Ovary (tissue), 9 donors: ENCODE measurements around the gene MASP1. TPM values are rescaled to one million over a fixed set of nuclear protein-coding genes. Genes with fewer than 3 reads are reported as not detected.

Experiments used
- DNase-seq, 5 donors: peaks; one replicate each; pipeline ENCODE4 v3.0.0-alpha.2; 2019 to 2020
- H3K27ac ChIP-seq, 2 donors: fragments of 200-600 bp; one replicate each; pipeline versions ENCODE4 v1.5.1 to v1.8.0; 2019 to 2022
- H3K27me3 ChIP-seq: fragments of 200-600 bp; one replicate; pipeline ENCODE4 v1.8.0; 2022
- H3K36me3 ChIP-seq: fragments of 200-600 bp; sonication (generic); one replicate; pipeline ENCODE4 v1.5.1; 2019
- H3K4me1 ChIP-seq: one replicate; pipeline ENCODE4 v1.8.1; 2013; ENCODE audit warnings: mild to moderate bottlenecking, moderate library complexity; ENCODE audit not compliant: insufficient read depth
- H3K4me3 ChIP-seq: fragments of 200-600 bp; sonication (generic); one replicate; pipeline ENCODE4 v1.5.1; 2017
- H3K9me3 ChIP-seq, 2 donors: fragments of 200-600 bp in 1 of 2; sonication (generic) in 1 of 2; one replicate each; pipeline versions ENCODE4 v1.5.1 to v1.8.1; 2013 to 2019; ENCODE audit warnings: mild to moderate bottlenecking in 1 of 2, moderate library complexity in 1 of 2
- CTCF ChIP-seq, 3 donors: fragments of 450-650 bp in 2 of 3; fragments of 200-600 bp in 1 of 3; IDR thresholded peaks; one replicate each; pipeline versions ENCODE4 v1.5.1 to v1.8.0; 2016 to 2022; ENCODE audit warnings: antibody characterized with exemption in 3 of 3, mild to moderate bottlenecking in 1 of 3
- EP300 ChIP-seq: sonication (generic); formaldehyde crosslinking; IDR thresholded peaks from one replicate; pipeline ENCODE4 v1.6.1; 2017; ENCODE audit warnings: antibody characterized with exemption
- POLR2A ChIP-seq: fragments of 450-650 bp; IDR thresholded peaks from one replicate; pipeline ENCODE4 v1.6.1; 2017; ENCODE audit warnings: antibody characterized with exemption, mild to moderate bottlenecking, moderate library complexity
- WGBS, 3 donors: extraction: QIAGEN DNeasy Blood & Tissue Kit in 1 of 3; methylation state at CpG; one replicate each; pipeline versions ENCODE4 v1.1.5 to v1.1.7; 2013 to 2017; 5-methylcytosine and 5-hydroxymethylcytosine counted together
- intact Hi-C, 4 donors: fragments of 100-400 bp; cut with DNase I; formaldehyde crosslinking; loops; one replicate each; pipeline versions ENCODE4 v1.11.0 to v1.15.1; 2022 to 2023
- polyA plus RNA-seq, 2 donors: library from polyadenylated mRNA; stranded (reverse); fragments of 200-250 nt in 1 of 2; fragments of 350-450 nt in 1 of 2; fragmentation: Illumina TruSeq in 1 of 2; extraction: RNeasy Lipid Tissue Mini Kit (QIAGEN cat#74804) in 1 of 2; gene quantifications; one replicate each; pipeline ENCODE4 v1.2.3, GENCODE V29; 2013 to 2014
- total RNA-seq, 7 donors: library from RNA; depleted of rRNA in 2 of 7; stranded (reverse); fragments of >200 nt in 2 of 7; fragmentation: NEBNext Ultra II Directional in 3 of 7; extraction: Animal tissue kit (Norgen Biotek cat#: 25700) in 3 of 7; gene quantifications; one replicate each; pipeline versions ENCODE4 v1.1.0 to v1.2.4, GENCODE V29; 2016 to 2023
- donor health status: DM: no; HTN: no; CAD: no; lungs with moderate emphysema.
- donor health status: DM: no; HTN: no; CAD: no.
- donor health status: Bipolar disorder and iron deficiency.
- donor health status: DM: yes; HTN: yes; CAD: no.
- donor health status: DM: no; HTN: no; CAD: no.
- donor health status: DM: yes; HTN: yes; CAD: no.

Gene MASP1
- total and polyA plus RNA-seq, 9 donors = 0.40 to 19.5 (median 4.4) TPM

DNA sequence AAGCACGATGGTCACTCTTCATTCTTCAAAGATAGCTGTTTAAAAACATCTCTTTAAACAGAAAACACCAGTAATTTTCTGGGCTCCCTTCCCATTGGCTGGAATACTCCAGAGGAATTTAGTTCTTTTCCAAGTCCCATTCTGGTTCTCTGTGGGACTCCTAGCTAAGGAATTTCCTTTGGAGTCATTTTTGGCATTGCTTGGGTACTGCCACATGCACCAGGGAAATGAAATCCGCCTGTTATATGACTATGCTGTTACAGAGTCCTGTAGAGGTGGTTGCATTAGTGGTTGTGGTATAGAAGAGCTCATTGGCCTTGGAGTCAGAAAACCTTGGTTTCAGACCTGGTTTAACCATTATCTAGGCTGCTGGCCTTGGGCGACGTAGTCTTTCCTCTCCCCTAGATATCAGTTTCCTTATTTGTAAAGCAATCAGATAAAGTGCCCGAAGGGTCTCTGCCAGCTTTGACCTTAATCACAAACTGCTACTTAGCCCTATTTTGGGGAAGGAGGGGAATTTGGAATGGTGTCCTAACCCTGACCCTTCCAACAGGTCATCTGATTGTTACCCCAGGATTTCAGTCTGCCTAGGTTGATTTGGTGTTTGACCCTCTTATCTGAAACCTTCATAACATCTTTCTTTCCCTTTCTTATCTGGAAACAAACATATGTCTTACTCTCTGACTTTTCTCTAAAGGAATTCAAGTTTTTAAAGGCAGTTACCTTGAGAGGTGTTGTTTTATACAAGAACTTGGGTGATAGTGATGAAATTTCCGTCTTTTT is 80.8 kb downstream of the MASP1 start:
- no peaks in the 10 kb centered on the region for H3K27me3 ChIP-seq
- DNase-seq = no peak
- H3K4me3 ChIP-seq = no peak overlapping the region
- H3K27ac ChIP-seq = no peak overlapping the region
- peaks cover 6% of the 10 kb centered on the region for H3K4me1 ChIP-seq
- H3K9me3 ChIP-seq = no peaks in the 10 kb centered on the region
- whole genome bisulfite sequencing, 3 donors = 15 to 23% (median 16%) methylated on average over 6 of the region's 6 CpGs
- TF ChIP-seq POLR2A = no peak
- no peak for TF ChIP-seq EP300
- no peak for TF ChIP-seq CTCF (IDR thresholded peaks at IDR 0.05)
- intact Hi-C loops = no loop called here
- no peaks in the 10 kb centered on the region for H3K36me3 ChIP-seq

GRCh38 chr3:187210091-187210490 is 81.4 kb downstream of the MASP1 start:
- no peak for DNase-seq
- no peak overlapping the region for H3K27ac ChIP-seq
- H3K4me3 ChIP-seq = no peak overlapping the region
- H3K9me3 ChIP-seq = no peaks in the 10 kb centered on the region
- intact Hi-C loops = no loop called here
- TF ChIP-seq CTCF (IDR thresholded peaks at IDR 0.05) (no peak), EP300 (no peak), POLR2A (no peak)
- H3K4me1 ChIP-seq = peaks cover 6% of the 10 kb centered on the region
- no peaks in the 10 kb centered on the region for H3K27me3 ChIP-seq
- no peaks in the 10 kb centered on the region for H3K36me3 ChIP-seq
- 0 to 8% (median 7%) methylated on average over 1 of the region's 1 CpG for WGBS, 3 donors

GRCh38 chr3:187209491-187209890 is 82.0 kb downstream of the MASP1 start:
- Histone ChIP-seq H3K36me3 (no peaks in the 10 kb centered on the region), H3K27ac (no peak overlapping the region), H3K27me3 (no peaks in the 10 kb centered on the region), H3K9me3 (no peaks in the 10 kb centered on the region), H3K4me3 (no peak overlapping the region), H3K4me1 (peaks cover 6% of the 10 kb centered on the region)
- intact Hi-C loops = no loop called here
- DNase-seq = no peak
- TF ChIP-seq CTCF (IDR thresholded peaks at IDR 0.05) (no peak), EP300 (no peak), POLR2A (no peak)

DNA sequence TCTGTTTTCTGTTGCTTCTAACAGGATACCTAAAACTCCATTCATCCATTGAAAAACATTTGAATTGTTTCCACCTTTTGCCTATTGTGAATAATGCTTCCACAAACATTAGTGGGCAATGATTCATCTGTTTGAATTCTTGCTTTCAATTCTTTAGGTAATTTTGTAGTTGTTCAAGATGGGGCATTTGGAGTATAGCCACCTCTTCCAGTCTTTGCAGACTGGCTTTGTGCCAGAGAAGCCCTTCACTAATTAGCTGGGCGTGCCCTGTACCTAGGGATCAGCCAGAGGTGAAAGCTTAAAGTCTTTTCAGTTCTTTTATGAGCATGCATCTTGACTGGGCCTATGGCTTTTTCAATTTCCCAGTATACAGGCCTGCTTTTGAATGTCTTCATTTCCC is 83.4 kb downstream of the MASP1 start:
- TF ChIP-seq EP300 (no peak), POLR2A (no peak), CTCF (IDR thresholded peaks at IDR 0.05) (no peak)
- no peak for DNase-seq
- Histone ChIP-seq H3K4me3 (no peak overlapping the region), H3K9me3 (no peaks in the 10 kb centered on the region), H3K27me3 (no peaks in the 10 kb centered on the region), H3K36me3 (no peaks in the 10 kb centered on the region), H3K4me1 (peaks cover 6% of the 10 kb centered on the region), H3K27ac (no peak overlapping the region)
- WGBS, 3 donors = 38 to 67% (median 45%) methylated on average over 1 of the region's 1 CpG
- intact Hi-C loops = no loop called here
